ENCODE data around the gene ROCK2. TPM values are rescaled to one million over a fixed set of nuclear protein-coding genes. Genes with fewer than 3 reads are reported as not detected.

Gene ROCK2
- polyA plus RNA-seq, 1 donor (not counting 4 experiments of a cell fraction or from before 2014, with no cell fraction given), result 12.6 TPM

GRCh38 chr2:11388262-11389051 lies 44.0 kb upstream of the ROCK2 start:
- Histone ChIP-seq H3K9me1 (ENCODE audit: control insufficient read depth, extremely low read depth, insufficient read depth, low read length) (no peaks in the 10 kb centered on the region), H3K4me1 (ENCODE audit: control insufficient read depth, extremely low read depth, insufficient read depth, low read length) (peaks cover 27% of the 10 kb centered on the region), H2AFZ (ENCODE audit: control insufficient read depth, low read length) (no peak overlapping the region), H3K4me3 (ENCODE audit: control insufficient read depth in 2 of 3, extremely low read depth in 1 of 3, insufficient read depth in 2 of 3, low read depth in 1 of 3, low read length in 3 of 3) (no peak overlapping the region), H3K79me2 (ENCODE audit: control insufficient read depth, insufficient read depth, low read length) (no peaks in the 10 kb centered on the region), H3K36me3 (ENCODE audit: control insufficient read depth in 2 of 2, extremely low read depth in 1 of 2, insufficient read depth in 2 of 2, low read length in 2 of 2) (no peaks in the 10 kb centered on the region), H3K27ac (ENCODE audit: control insufficient read depth, insufficient read depth, low read length) (no peak overlapping the region), H4K20me1 (ENCODE audit: control insufficient read depth, extremely low read depth, insufficient read depth, low read length) (peaks cover 3% of the 10 kb centered on the region), H3K4me2 (ENCODE audit: control insufficient read depth, extremely low read depth, insufficient read depth, low read depth, low read length) (no peak overlapping the region), H3K9me3 (ENCODE audit: control insufficient read depth, low read depth, low read length) (no peaks in the 10 kb centered on the region), H3K27me3 (ENCODE audit: control insufficient read depth, extremely low read depth, insufficient read depth, low read length) (no peaks in the 10 kb centered on the region), H3K9ac (ENCODE audit: control insufficient read depth, extremely low read depth, insufficient read depth, low read length) (no peak overlapping the region)
- no peak for DNase-seq (ENCODE audit: low read depth, low spot score)
- no peak for FAIRE-seq
- dilution Hi-C loops (cut with MboI; ENCODE audit: extremely low pct_ligation_motif_present, low sequenced_read_pairs), result no loop called here
- no peak for TF ChIP-seq CTCF (optimal IDR thresholded peaks at IDR 0.05 in 1 of 3, IDR thresholded peaks at IDR 0.05 in 1 of 3, conservative IDR thresholded peaks at IDR 0.05 in 1 of 3; ENCODE audit: extremely low read depth in 1 of 3, insufficient read depth in 2 of 3, low read length in 3 of 3)
- no peak for TF ChIP-seq EZH2 (IDR thresholded peaks at IDR 0.05; ENCODE audit: low read length)

GRCh38 chr2:11387843-11388242 lies 43.4 kb upstream of the ROCK2 start:
- H3K9me3 ChIP-seq (ENCODE audit: control insufficient read depth, low read depth, low read length), result no peaks in the 10 kb centered on the region
- no peak for TF ChIP-seq CTCF (optimal IDR thresholded peaks at IDR 0.05 in 1 of 3, IDR thresholded peaks at IDR 0.05 in 1 of 3, conservative IDR thresholded peaks at IDR 0.05 in 1 of 3; ENCODE audit: extremely low read depth in 1 of 3, insufficient read depth in 2 of 3, low read length in 3 of 3)
- no peak for TF ChIP-seq EZH2 (IDR thresholded peaks at IDR 0.05; ENCODE audit: low read length)
- no peak overlapping the region for H3K4me3 ChIP-seq (ENCODE audit: control insufficient read depth in 2 of 3, extremely low read depth in 1 of 3, insufficient read depth in 2 of 3, low read depth in 1 of 3, low read length in 3 of 3)
- H3K27ac ChIP-seq (ENCODE audit: control insufficient read depth, insufficient read depth, low read length), result no peak overlapping the region
- DNase-seq (ENCODE audit: low read depth, low spot score), result no peak
- no peak for FAIRE-seq
- H3K79me2 ChIP-seq (ENCODE audit: control insufficient read depth, insufficient read depth, low read length), result no peaks in the 10 kb centered on the region
- H2AFZ ChIP-seq (ENCODE audit: control insufficient read depth, low read length), result no peak overlapping the region
- dilution Hi-C loops (cut with MboI; ENCODE audit: extremely low pct_ligation_motif_present, low sequenced_read_pairs), result no loop called here
- no peaks in the 10 kb centered on the region for H3K36me3 ChIP-seq (ENCODE audit: control insufficient read depth in 2 of 2, extremely low read depth in 1 of 2, insufficient read depth in 2 of 2, low read length in 2 of 2)
- no peaks in the 10 kb centered on the region for H3K9me1 ChIP-seq (ENCODE audit: control insufficient read depth, extremely low read depth, insufficient read depth, low read length)
- H4K20me1 ChIP-seq (ENCODE audit: control insufficient read depth, extremely low read depth, insufficient read depth, low read length), result peaks cover 3% of the 10 kb centered on the region
- peaks cover 27% of the 10 kb centered on the region for H3K4me1 ChIP-seq (ENCODE audit: control insufficient read depth, extremely low read depth, insufficient read depth, low read length)
- no peak overlapping the region for H3K4me2 ChIP-seq (ENCODE audit: control insufficient read depth, extremely low read depth, insufficient read depth, low read depth, low read length)
- no peak overlapping the region for H3K9ac ChIP-seq (ENCODE audit: control insufficient read depth, extremely low read depth, insufficient read depth, low read length)
- H3K27me3 ChIP-seq (ENCODE audit: control insufficient read depth, extremely low read depth, insufficient read depth, low read length), result no peaks in the 10 kb centered on the region
